GF-D8 (cell line): Measurements from ENCODE around the gene DNAJA1.
A peak's percentile ranks its signal among the peaks of the same experiment; 100 is the strongest.
"Not testable (repeated sequence)": the region's sequence is repeated elsewhere in the genome, so short reads cannot be mapped to it uniquely, and the experiment has no call there.

Experiments
- DNase-seq: peaks from one replicate; lab custom pipeline; 2025; lab: John Stamatoyannopoulos, UW

Gene DNAJA1

DNA sequence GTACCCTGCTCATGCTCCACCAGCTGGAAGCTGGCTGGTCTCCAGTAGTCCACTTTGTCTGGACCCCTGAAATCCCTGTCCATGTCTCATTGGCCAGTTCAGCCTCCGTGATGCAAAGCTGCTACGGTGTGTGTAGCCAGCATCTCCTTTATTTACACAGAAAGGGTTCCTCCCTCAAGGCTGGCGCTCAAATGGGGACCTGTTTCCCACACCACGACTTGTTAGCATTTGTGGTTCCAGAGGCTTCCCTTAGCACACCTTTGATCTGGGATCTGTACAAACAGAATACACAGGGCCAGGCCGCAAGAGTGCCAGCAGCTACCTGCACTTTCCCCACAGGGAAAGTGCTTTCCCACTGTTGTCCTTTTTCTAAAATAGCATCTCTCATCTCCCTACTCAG is 57.1 kb downstream of the DNAJA1 start:
- no peak for DNase-seq

DNA sequence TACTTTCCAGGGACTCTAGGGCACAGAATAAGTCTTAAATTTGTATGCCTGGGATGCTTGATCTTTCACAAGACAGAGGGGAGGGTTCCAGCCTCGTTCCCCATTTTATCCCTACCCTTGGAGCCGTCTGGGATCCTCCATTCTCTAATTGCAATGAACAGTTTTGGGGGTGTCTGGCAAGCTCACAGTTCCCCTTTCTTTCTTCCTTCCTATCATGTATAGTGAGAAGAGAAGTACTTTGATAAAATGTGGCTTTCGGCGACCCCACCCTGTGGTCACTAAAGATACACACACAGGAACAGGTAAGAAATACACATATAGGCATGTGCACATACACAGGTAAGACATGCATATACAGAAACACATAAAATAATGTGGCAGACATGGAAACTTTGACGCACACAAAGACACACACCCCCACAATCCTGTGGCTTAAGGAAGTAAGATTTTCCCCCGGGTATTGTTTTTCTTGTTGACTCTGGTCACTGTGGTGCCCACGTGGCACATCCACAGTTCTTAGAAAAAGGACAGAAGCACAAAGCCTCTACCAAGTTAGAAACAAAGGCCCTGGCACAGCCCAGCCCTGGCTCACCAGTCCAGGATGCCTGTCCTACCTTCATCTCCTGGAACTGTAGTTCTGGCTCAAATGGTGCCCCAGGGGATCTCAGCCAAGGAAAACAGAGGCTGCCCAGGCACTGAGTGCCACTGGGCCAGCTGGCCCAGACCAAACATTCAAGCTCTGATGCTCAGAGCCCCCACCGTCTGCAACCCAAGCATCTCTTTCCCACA is 57.7 kb downstream of the DNAJA1 start:
- peak; percentile 43 for DNase-seq

- not testable (repeated sequence) for DNase-seq
Measured at GRCh38 chr9:33085672-33086071, 60.6 kb downstream of the DNAJA1 start.
